PC-3 (cell line): Measurements from ENCODE around the gene PIGZ.

Experiments used
- EZH2 ChIP-seq: fragments of 300-600 bp; sonication (generic); IDR thresholded peaks from one replicate; pipeline ENCODE4 v1.6.1; 2017; ENCODE audit warnings: antibody characterized with exemption, mild to moderate bottlenecking, low read length; ENCODE audit not compliant: unreplicated experiment
- TF ChIP-seq, protein P1 (sequence below): fragments of 300-600 bp; sonication (generic); conservative IDR thresholded peaks from 2 replicates; pipeline ENCODE4 v1.5.1; 2017; ENCODE audit warnings: antibody characterized with exemption, low read depth, mild to moderate bottlenecking, low read length

DNA sequence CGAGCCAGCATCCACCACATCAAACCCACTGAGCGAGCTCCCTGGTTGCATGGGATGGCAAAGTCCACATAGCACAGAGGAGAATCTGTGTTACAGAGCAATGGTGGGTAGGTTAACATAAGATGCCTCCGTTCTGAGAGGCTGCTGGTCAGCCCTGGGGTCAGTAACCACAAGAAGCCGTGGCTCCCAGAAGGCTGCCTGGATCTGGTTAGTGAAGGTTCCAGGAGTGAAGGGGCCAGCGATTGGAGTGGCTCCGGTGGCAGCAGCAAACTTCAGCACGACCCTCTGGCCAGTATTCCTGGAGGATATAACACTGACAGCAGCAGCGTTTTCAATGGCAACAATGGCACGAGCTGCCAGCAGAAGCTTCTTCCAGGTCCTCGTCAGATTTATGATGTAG, 18.4 kb upstream of the PIGZ start:
- TF ChIP-seq, protein P1, sequence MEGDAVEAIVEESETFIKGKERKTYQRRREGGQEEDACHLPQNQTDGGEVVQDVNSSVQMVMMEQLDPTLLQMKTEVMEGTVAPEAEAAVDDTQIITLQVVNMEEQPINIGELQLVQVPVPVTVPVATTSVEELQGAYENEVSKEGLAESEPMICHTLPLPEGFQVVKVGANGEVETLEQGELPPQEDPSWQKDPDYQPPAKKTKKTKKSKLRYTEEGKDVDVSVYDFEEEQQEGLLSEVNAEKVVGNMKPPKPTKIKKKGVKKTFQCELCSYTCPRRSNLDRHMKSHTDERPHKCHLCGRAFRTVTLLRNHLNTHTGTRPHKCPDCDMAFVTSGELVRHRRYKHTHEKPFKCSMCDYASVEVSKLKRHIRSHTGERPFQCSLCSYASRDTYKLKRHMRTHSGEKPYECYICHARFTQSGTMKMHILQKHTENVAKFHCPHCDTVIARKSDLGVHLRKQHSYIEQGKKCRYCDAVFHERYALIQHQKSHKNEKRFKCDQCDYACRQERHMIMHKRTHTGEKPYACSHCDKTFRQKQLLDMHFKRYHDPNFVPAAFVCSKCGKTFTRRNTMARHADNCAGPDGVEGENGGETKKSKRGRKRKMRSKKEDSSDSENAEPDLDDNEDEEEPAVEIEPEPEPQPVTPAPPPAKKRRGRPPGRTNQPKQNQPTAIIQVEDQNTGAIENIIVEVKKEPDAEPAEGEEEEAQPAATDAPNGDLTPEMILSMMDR = no peak
- no peak for TF ChIP-seq EZH2
